K562 (cell line): Measurements from ENCODE around the gene BPIFB6. TPM values are rescaled to one million over a fixed set of nuclear protein-coding genes. Genes with fewer than 3 reads are reported as not detected.

Source experiments
- ATAC-seq: fragments of 200-7000 bp; cut with Tn5 transposase; 3 replicates; pipeline ENCODE4 v1.9.1; 2020; ENCODE audit warnings: moderate library complexity
- BruUV-seq: library from RNA; stranded (reverse); fragments of 400-500 nt; replicated peaks from 2 replicates; lab custom pipeline; 2021; lab: Mats Ljungman, UMichigan
- CTCF ChIA-PET: fragments of 300-600 bp; formaldehyde crosslinking; extraction: SDS; loops from one replicate; lab custom pipeline; 2021; ENCODE audit warnings: low intra/inter-chr PET ratio; lab: Yijun Ruan, JAX
- POLR2A ChIA-PET: fragments of 300-600, 350-650 bp; sonication (Branson Sonifier 250); formaldehyde crosslinking; extraction: SDS; loops from one replicate; lab custom pipeline; 2021; ENCODE audit warnings: antibody characterized with exemption, inconsistent platforms; lab: Yijun Ruan, JAX
- DNase-seq, 4 experiments: peaks; one replicate each; pipeline versions ENCODE4 v3.0.0 to v3.0.0-alpha.2; 2011 to 2018; ENCODE audit warnings: low spot score in 3 of 4, mixed read lengths in 3 of 4; ENCODE audit errors: extremely low read depth in 1 of 4
- FAIRE-seq: peaks from 2 replicates; lab custom pipeline; 2011; peaks lifted over from hg19 to GRCh38; lab: Jason Lieb, UNC
- H2AFZ ChIP-seq: 2 replicates; pipeline ENCODE4 v1.6.0; 2011; ENCODE audit warnings: low read depth, low read length, control low read depth, inconsistent platforms
- H3K27ac ChIP-seq: fragments of 200-600 bp; 3 replicates; pipeline ENCODE4 v1.8.0; 2011; ENCODE audit warnings: low read depth, mild to moderate bottlenecking, control low read depth, inconsistent platforms, low read length, moderate library complexity, mixed read lengths; ENCODE audit errors: extremely low read depth
- H3K27me3 ChIP-seq, 2 experiments: fragments of 300-600 bp in 1 of 2; 2 replicates in 1 of 2; 3 replicates in 1 of 2; pipeline versions ENCODE4 v1.6.0 to v1.8.0; 2011; ENCODE audit warnings: inconsistent platforms in 2 of 2, low read length in 2 of 2, mild to moderate bottlenecking in 1 of 2, mixed read lengths in 1 of 2, moderate library complexity in 1 of 2; ENCODE audit not compliant: control insufficient read depth in 2 of 2, insufficient read depth in 2 of 2
- H3K36me3 ChIP-seq: fragments of 300-600 bp; 3 replicates; pipeline ENCODE4 v1.8.0; 2011; ENCODE audit warnings: mild to moderate bottlenecking, low read length, inconsistent platforms; ENCODE audit not compliant: control insufficient read depth, insufficient read depth
- H3K4me1 ChIP-seq, 2 experiments: fragments of 200-600 bp in 1 of 2; replicated peaks in 1 of 2; 2 replicates in 1 of 2; 3 replicates in 1 of 2; pipeline versions ENCODE4 v1.5.1 to v1.8.0; 2011; ENCODE audit warnings: inconsistent platforms in 2 of 2, low read length in 2 of 2, mild to moderate bottlenecking in 1 of 2, mixed read lengths in 1 of 2, moderate library complexity in 1 of 2; ENCODE audit not compliant: control insufficient read depth in 2 of 2, insufficient read depth in 2 of 2
- H3K4me2 ChIP-seq: 2 replicates; pipeline ENCODE4 v1.6.1; 2011; ENCODE audit warnings: low read length, control low read depth, inconsistent platforms, mixed read lengths; ENCODE audit not compliant: insufficient read depth
- H3K4me3 ChIP-seq: fragments of 200-600 bp; sonication (generic), shearing (Covaris generic); 2 replicates; pipeline ENCODE4 v1.5.1; 2016; ENCODE audit warnings: control low read depth, inconsistent platforms
- H3K79me2 ChIP-seq: fragments of 200-600 bp; 3 replicates; pipeline ENCODE4 v1.8.0; 2011; ENCODE audit warnings: low read length, inconsistent platforms; ENCODE audit not compliant: control insufficient read depth, insufficient read depth
- H3K9ac ChIP-seq, 2 experiments: 2 replicates each; pipeline versions ENCODE4 v1.6.0 to v1.6.1; 2011; ENCODE audit warnings: low read depth in 2 of 2, low read length in 2 of 2, control low read depth in 1 of 2, inconsistent platforms in 1 of 2, mild to moderate bottlenecking in 1 of 2, mixed read lengths in 1 of 2; ENCODE audit not compliant: insufficient read depth in 1 of 2
- H3K9me1 ChIP-seq: one replicate; pipeline ENCODE4 v1.6.0; 2011; ENCODE audit warnings: inconsistent platforms, mild to moderate bottlenecking, low read length, moderate library complexity; ENCODE audit not compliant: control insufficient read depth, insufficient read depth
- H3K9me3 ChIP-seq: replicated peaks from 2 replicates; pipeline ENCODE4 v1.5.1; 2011; ENCODE audit warnings: low read depth, low read length, inconsistent platforms; ENCODE audit not compliant: control insufficient read depth, insufficient read depth
- H4K20me1 ChIP-seq: replicated peaks from 2 replicates; pipeline ENCODE4 v1.6.1; 2011; ENCODE audit warnings: low read length, inconsistent platforms, mixed read lengths; ENCODE audit not compliant: control insufficient read depth, insufficient read depth
- HMGXB4 ChIP-seq: sonication (generic); formaldehyde crosslinking; IDR thresholded peaks from 2 replicates; pipeline ENCODE4 v1.8.1; 2023; ENCODE audit warnings: mild to moderate bottlenecking, missing genetic modification reagents
- WGBS: fragments of 100-300 bp; shearing (Covaris generic); methylation state at CpG from one replicate; pipeline ENCODE4 v1.1.6; 2016; ENCODE audit warnings: low coverage, mixed read lengths; ENCODE audit not compliant: insufficient coverage; ENCODE audit errors: missing lambda C conversion rate; 5-methylcytosine and 5-hydroxymethylcytosine counted together
- in situ Hi-C: fragments of 300-500 bp; cut with MboI; formaldehyde crosslinking; loops from 4 replicates; pipeline ENCODE4 v1.15.0; 2018; ENCODE audit warnings: inconsistent platforms, mixed read lengths
- intact Hi-C: fragments of 100-400 bp; cut with micrococcal nuclease; formaldehyde crosslinking; loops from 2 replicates; pipeline ENCODE4 v1.14.2; 2022
- polyA plus RNA-seq, 8 experiments: library from polyadenylated mRNA; depleted of rRNA in 4 of 8; stranded (reverse) in 5 of 8; unstranded in 3 of 8; fragments of >200 nt; fragmentation: Nextera tagmentation in 2 of 8; fragmentation: Illumina TruSeq in 1 of 8; extraction: Ambion mirVana in 2 of 8; extraction: Trizol in 1 of 8; gene quantifications; 2 replicates each; pipeline versions ENCODE4 v1.2.1 to v1.2.3, GENCODE V29; 2011 to 2014; ENCODE audit warnings: inconsistent platforms in 1 of 8, missing spikeins in 1 of 8
- total RNA-seq, 7 experiments: library from RNA; depleted of rRNA in 6 of 7; stranded (reverse); fragments of >200 nt in 6 of 7; fragmentation: Illumina TruSeq in 2 of 7; extraction: Trizol in 2 of 7; gene quantifications; 2 replicates each; pipeline versions ENCODE4 v1.2.1 to v1.2.3, GENCODE V29; 2011 to 2021; ENCODE audit warnings: low replicate concordance in 1 of 7
- TF ChIP-seq, protein P1 (sequence below): fragments of 250-450 bp; sonication (Bioruptor Pico); IDR thresholded peaks from 2 replicates; pipeline ENCODE4 v1.5.0; 2020; ENCODE audit warnings: mild to moderate bottlenecking, borderline replicate concordance

Gene BPIFB6
- total and polyA plus RNA-seq, 9 of the 15 experiments (the other 6 are each of a cell fraction or from before 2014, with no cell fraction given): not detected

- Histone ChIP-seq H3K4me1 (peaks cover 0 to 6% of the 10 kb centered on the region in 2 experiments; a peak in 1 of 5 replicates), H4K20me1 (peaks cover 13% of the 10 kb centered on the region; the same call in 1 of the 2 replicates), H3K9me3 (no peaks in the 10 kb centered on the region), H3K9me1 (no peaks in the 10 kb centered on the region), H3K79me2 (no peaks in the 10 kb centered on the region), H2AFZ (no peak overlapping the region), H3K4me3 (no peak overlapping the region), H3K4me2 (no peak overlapping the region), H3K36me3 (no peaks in the 10 kb centered on the region), H3K9ac (no peak overlapping the region), H3K27ac (no peak overlapping the region), H3K27me3 (peaks cover 13 to 72% of the 10 kb centered on the region in 2 experiments; a peak in 4 of 5 replicates)
- in situ Hi-C loops: no loop called here
- BruUV-seq: no TSS peak
- ATAC-seq (no peak), FAIRE-seq (no peak), DNase-seq (no peak)
- ChIA-PET CTCF (no interaction called here), POLR2A (interaction anchor here (0.6 kb wide), 1 partner anchor 10 kb away, joined by 3 read pairs; no protein-coding TSS in a partner anchor)
- intact Hi-C loops: no loop called here
- TF ChIP-seq, protein P1, sequence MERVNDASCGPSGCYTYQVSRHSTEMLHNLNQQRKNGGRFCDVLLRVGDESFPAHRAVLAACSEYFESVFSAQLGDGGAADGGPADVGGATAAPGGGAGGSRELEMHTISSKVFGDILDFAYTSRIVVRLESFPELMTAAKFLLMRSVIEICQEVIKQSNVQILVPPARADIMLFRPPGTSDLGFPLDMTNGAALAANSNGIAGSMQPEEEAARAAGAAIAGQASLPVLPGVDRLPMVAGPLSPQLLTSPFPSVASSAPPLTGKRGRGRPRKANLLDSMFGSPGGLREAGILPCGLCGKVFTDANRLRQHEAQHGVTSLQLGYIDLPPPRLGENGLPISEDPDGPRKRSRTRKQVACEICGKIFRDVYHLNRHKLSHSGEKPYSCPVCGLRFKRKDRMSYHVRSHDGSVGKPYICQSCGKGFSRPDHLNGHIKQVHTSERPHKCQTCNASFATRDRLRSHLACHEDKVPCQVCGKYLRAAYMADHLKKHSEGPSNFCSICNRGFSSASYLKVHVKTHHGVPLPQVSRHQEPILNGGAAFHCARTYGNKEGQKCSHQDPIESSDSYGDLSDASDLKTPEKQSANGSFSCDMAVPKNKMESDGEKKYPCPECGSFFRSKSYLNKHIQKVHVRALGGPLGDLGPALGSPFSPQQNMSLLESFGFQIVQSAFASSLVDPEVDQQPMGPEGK (CRISPR knock-in tag): no peak
- TF ChIP-seq HMGXB4: no peak
- 0% methylated on average over 1 of the region's 1 CpG for WGBS
Measured at GRCh38 chr20:33062825-33063149, 31.3 kb downstream of the BPIFB6 start.
